ENCODE data around the gene RPGRIP1L. TPM values are rescaled to one million over a fixed set of nuclear protein-coding genes. Genes with fewer than 3 reads are reported as not detected.
"Not testable (repeated sequence)": the region's sequence is repeated elsewhere in the genome, so short reads cannot be mapped to it uniquely, and the experiment has no call there.

RPGRIP1L gene
- total RNA-seq, 1 donor from 2014 or later: 0.96 TPM

- intact Hi-C loops (cut with DNase I): no loop called here
- Histone ChIP-seq H3K27me3 (no peaks in the 10 kb centered on the region), H3K27ac (no peak overlapping the region), H3K4me3 (no peak overlapping the region), H3K36me3 (peaks cover 0 to 2% of the 10 kb centered on the region in 2 donors), H3K4me1 (no peaks in the 10 kb centered on the region), H3K9me3 (no peaks in the 10 kb centered on the region)
- TF ChIP-seq, protein P1, sequence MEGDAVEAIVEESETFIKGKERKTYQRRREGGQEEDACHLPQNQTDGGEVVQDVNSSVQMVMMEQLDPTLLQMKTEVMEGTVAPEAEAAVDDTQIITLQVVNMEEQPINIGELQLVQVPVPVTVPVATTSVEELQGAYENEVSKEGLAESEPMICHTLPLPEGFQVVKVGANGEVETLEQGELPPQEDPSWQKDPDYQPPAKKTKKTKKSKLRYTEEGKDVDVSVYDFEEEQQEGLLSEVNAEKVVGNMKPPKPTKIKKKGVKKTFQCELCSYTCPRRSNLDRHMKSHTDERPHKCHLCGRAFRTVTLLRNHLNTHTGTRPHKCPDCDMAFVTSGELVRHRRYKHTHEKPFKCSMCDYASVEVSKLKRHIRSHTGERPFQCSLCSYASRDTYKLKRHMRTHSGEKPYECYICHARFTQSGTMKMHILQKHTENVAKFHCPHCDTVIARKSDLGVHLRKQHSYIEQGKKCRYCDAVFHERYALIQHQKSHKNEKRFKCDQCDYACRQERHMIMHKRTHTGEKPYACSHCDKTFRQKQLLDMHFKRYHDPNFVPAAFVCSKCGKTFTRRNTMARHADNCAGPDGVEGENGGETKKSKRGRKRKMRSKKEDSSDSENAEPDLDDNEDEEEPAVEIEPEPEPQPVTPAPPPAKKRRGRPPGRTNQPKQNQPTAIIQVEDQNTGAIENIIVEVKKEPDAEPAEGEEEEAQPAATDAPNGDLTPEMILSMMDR (IDR thresholded peaks at IDR 0.05): no peak
- no peak for DNase-seq (ENCODE audit: low spot score in 2 of 2)
Observed at GRCh38 chr16:53695070-53695469, 8.6 kb downstream of the RPGRIP1L start.

DNA sequence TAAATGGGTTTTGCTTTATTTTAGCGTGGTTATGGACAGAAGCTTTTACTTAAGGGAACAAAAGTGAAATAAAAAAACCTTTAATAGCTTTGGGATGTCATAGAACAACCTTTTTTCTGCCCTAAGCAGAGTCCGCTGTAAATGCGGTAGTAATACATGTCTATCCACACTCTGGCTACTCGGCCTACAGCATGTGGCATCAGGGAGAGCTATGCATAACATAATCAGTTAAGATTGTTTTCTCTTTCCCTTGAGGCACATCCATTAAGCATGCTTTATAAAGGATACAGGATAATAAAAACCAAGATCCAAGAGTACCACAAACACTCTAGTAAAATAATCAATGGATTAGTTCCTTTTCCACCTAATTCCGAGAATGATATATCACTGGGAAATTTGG is 10.3 kb downstream of the RPGRIP1L start:
- TF ChIP-seq, protein P1 (IDR thresholded peaks at IDR 0.05): no peak
- intact Hi-C loops (cut with DNase I): no loop called here
- Histone ChIP-seq H3K4me3 (no peak overlapping the region), H3K4me1 (no peaks in the 10 kb centered on the region), H3K27ac (no peak overlapping the region), H3K9me3 (no peaks in the 10 kb centered on the region), H3K36me3 (peaks cover 0 to 2% of the 10 kb centered on the region in 2 donors), H3K27me3 (no peaks in the 10 kb centered on the region)
- no peak for DNase-seq (ENCODE audit: low spot score in 2 of 2)

DNA sequence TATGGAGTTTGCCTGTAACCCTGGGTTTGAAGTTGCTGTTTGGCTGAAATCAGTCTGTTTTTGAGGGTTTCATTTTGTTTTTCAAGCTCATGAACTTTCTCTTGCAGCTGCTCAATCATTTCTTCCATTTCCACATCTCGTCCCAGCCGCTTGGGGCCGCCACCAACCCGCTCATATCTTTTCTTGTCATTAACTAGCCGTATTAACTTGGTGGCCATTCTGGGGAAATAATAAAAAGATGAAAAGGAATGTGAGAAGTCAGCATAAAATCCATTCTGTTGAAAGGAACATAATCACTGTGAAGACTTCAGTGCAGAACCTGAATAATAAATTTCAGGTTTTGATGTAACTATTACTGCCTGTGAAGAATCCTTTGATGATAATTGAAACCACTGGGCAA is 11.5 kb downstream of the RPGRIP1L start:
- Histone ChIP-seq H3K4me1 (no peaks in the 10 kb centered on the region), H3K4me3 (no peak overlapping the region), H3K27ac (no peak overlapping the region), H3K9me3 (no peaks in the 10 kb centered on the region), H3K36me3 (peaks cover 0 to 2% of the 10 kb centered on the region in 2 donors), H3K27me3 (no peaks in the 10 kb centered on the region)
- no peak for DNase-seq (ENCODE audit: low spot score in 2 of 2)
- TF ChIP-seq, protein P1 (IDR thresholded peaks at IDR 0.05): no peak
- intact Hi-C loops (cut with DNase I): no loop called here

GRCh38 chr16:53690771-53691170 is 12.9 kb downstream of the RPGRIP1L start:
- no peak overlapping the region for H3K27ac ChIP-seq

DNA sequence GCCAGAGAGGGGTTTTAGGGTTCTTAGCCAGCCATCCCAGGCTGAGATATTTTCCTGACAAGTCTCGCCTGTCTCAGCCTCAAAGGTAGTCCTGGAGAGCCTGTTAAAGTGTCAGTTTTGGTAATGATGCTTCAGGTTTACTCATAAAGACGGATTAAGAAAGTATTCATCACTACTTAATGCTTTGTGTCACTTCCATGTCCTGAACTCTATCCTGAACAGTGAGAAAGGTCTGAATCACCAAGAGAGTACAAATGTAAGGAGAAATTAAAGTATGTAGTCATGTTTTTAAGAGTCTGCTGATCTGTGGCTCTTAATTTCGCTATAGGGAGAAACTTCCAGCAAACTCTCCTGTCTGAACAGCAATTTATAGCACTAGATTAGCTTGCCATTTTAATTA is 14.0 kb downstream of the RPGRIP1L start:
- intact Hi-C loops (cut with DNase I): no loop called here
- no peaks in the 10 kb centered on the region for H3K4me1 ChIP-seq
- H3K9me3 ChIP-seq: no peaks in the 10 kb centered on the region
- H3K27me3 ChIP-seq: no peaks in the 10 kb centered on the region
- no peak overlapping the region for H3K4me3 ChIP-seq
- TF ChIP-seq, protein P1 (IDR thresholded peaks at IDR 0.05): no peak
- H3K27ac ChIP-seq: no peak overlapping the region
- H3K36me3 ChIP-seq: peaks cover 2 to 6% of the 10 kb centered on the region in 2 donors
- no peak for DNase-seq (ENCODE audit: low spot score in 2 of 2)

More at GRCh38 chr16:53690771-53691170, 12.9 kb downstream of the RPGRIP1L start:
- no peak overlapping the region for H3K4me3 ChIP-seq
- intact Hi-C loops (cut with DNase I): no loop called here
- H3K36me3 ChIP-seq: peaks cover 0 to 2% of the 10 kb centered on the region in 2 donors
- TF ChIP-seq, protein P1 (IDR thresholded peaks at IDR 0.05): no peak
- no peaks in the 10 kb centered on the region for H3K9me3 ChIP-seq
- DNase-seq (ENCODE audit: low spot score in 2 of 2): no peak
- no peaks in the 10 kb centered on the region for H3K27me3 ChIP-seq
- no peaks in the 10 kb centered on the region for H3K4me1 ChIP-seq

DNA sequence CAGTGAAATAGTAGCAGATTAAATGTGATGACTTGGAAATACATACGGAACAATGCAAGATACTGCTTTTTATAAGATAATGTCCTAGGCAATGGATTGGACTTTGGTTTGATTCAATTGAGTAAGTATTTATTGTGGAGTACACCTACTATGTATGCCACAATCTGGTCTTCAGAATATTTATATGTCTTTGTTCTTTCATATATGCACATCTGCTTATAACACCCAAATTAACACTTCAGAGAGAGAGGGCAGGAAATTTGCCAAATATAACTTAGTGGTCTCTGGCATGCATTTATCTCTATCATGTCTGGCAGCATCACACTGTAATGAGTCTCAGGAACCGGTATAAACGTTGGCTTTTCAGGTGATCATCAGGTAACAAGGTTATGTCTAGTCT is 16.9 kb downstream of the RPGRIP1L start:
- Histone ChIP-seq H3K27me3 (no peaks in the 10 kb centered on the region), H3K27ac (no peak overlapping the region), H3K4me3 (no peak overlapping the region), H3K9me3 (no peaks in the 10 kb centered on the region), H3K36me3 (peaks cover 0 to 6% of the 10 kb centered on the region in 2 donors), H3K4me1 (no peaks in the 10 kb centered on the region)
- DNase-seq (ENCODE audit: low spot score in 2 of 2): no peak
- TF ChIP-seq, protein P1 (IDR thresholded peaks at IDR 0.05): no peak
- intact Hi-C loops (cut with DNase I): no loop called here

DNA sequence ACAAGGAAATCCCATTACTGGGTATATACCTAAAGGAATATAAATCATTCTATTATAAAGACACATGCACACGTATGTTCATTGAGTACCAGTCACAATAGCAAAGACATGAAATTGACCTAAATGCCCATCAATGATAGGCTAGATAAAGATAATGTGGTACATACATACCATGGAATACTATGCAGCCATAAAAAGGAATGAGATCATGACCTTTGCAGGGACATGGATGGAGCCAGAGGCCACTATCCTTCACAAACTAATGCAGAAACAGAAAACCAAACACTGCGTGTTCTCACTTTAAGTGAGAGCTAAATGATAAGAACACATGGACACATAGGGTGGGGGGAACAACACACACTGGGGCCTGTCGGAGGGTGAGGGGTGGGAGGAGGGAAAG is 18.3 kb downstream of the RPGRIP1L start:
- H3K4me1 ChIP-seq; DNase-seq (ENCODE audit: low spot score in 2 of 2); H3K27me3 ChIP-seq; H3K9me3 ChIP-seq; H3K36me3 ChIP-seq; H3K4me3 ChIP-seq; intact Hi-C loops (cut with DNase I); H3K27ac ChIP-seq: not testable (repeated sequence)

Measured in ascending aorta (tissue), 2 donors.